Stimulated activated CD4-positive, alpha-beta T cell treated with anti-CD3 and anti-CD28 coated beads, TNF-alpha, amount 100 ng/mL, for 48 hours (primary cell): ENCODE data around the gene EVL.

Experiments used
- DNase-seq, 3 donors: peaks; one replicate each; pipeline ENCODE4 v3.0.0-alpha.2; 2020; ENCODE audit warnings: low read depth in 3 of 3

The EVL gene

DNA sequence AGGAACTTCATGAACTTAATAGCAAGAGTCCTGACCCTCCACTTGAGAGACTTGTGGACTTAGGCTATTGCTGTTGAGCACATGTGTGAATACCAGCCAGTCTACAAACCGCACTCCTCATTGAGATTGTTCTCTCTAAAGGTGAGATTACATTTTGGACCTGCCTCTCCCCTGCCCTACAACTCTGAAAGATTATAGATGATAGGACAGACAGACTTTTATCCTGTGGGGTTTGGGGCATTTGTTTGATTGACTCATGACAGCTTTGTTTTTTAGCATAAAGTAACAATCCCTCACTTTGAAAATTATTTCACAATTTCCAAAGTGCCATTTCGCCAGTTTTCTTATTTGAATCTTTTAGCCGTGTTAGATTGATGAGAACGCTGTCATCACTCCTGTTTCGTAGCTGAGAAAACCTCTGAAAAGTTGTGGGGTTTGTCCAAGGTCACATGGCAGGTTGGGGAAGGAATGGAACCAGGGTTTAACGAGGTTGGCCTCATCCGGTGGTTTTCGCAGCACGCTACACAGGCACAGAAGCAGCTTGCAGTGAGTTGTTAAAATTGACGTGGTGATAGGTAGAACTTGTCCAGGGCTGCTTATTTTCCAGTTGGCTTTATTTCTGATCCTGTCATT is 836 bp downstream of the EVL start:
- peak in 2 of 3 donors; percentile 65 to 78 for DNase-seq

DNA sequence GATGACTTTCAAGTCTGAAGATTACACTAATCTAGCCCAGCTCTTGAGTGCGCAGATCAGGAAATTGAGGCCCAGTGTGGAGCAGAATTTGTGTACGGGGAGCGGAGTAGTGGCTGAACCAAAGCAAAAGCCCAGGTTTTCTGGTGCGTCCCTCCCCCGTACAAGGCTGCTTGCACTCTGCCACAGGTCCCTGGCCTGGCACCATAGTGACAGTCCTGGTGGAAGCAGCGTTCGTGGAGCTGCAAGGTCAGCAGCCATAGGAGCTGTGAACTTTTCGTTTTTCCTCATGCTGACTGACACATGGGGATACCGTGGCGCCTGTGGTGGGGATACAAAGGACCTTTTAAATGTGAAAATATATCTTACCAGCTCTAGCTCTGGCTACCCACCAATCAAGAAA is 1.7 kb downstream of the EVL start:
- DNase-seq = no peak

GRCh38 chr14:100067481-100067880 is 2.3 kb downstream of the EVL start:
- no peak for DNase-seq

- peak; percentile 77 to 92 (median 79) for DNase-seq
Measured at GRCh38 chr14:100067971-100068959, 3.0 kb downstream of the EVL start.

- DNase-seq = no peak
Measured at GRCh38 chr14:100069161-100069800, 4.1 kb downstream of the EVL start.

GRCh38 chr14:100070310-100070709 is 5.1 kb downstream of the EVL start:
- no peak for DNase-seq

GRCh38 chr14:100071545-100071944 is 6.3 kb downstream of the EVL start:
- DNase-seq = no peak

DNA sequence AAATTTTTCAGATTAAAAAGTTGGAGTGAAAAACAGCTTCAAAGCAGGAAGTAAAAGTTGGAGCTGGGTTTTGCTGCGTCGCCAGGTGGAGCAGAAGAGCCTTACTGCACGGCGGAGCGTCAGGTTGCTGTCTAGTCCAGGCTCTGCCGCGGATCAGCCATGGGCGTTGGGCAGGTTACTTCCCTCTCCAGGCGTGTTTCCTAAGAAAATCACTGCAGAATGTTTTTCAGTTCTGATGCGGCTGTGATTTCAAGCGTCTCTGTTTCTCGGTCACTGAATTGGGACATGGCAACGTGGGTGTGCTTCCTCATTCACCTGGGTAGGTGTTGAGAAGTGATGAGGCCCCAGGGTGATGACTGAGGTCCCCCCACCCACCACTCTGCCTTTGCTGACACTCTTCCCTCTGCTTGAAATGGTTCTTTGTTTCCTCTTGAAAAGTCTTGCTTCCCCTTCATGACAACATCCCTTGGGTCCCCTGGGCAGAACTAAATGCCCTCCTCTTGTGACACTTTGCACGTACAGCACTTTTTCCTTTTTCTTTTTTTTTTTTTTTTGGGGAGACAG is 7.6 kb downstream of the EVL start:
- DNase-seq = no peak

DNA sequence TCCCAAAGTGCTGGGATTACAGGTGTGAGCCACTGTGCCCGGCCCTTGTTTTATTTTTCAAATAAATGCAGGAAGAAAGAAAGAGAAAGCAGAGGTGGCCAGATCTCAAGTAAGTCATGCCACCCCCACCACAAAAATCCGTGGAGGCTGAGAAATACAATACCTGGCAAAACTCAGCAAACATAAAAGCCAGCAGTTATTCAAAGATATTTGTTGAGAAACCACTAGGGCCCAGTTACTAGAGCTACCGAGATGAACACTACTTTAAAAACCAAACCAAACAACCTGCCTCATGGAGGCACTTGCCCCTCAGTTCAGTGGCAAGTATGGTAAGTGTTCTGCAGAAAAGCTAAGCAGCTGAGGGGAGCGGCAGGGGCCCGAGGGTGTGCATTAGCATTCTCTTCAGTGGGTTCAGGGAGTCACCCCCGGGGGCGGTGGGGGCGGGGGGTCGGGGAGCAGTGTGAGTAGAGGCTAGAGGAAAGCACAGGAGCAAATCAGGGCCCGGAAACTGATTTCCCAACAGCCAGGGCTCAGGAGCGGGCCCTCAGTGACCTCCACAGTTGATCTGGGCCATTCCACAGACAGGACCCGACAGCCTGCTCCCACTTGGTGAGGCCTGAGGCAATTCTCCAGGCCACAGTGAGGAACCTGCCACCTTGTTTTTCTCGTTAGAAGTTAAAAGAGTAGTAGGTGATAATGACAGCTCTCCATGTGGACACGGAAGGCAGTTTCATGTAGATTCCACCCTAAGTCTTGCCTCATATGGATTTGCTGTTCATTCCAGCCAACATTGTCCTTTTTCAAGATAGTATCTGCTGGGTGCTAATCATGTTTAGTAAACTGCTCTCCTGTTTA is 8.6 kb downstream of the EVL start:
- DNase-seq = no peak

- DNase-seq = no peak
Measured at GRCh38 chr14:100074431-100075100, 9.3 kb downstream of the EVL start.

GRCh38 chr14:100075681-100076080 is 10.5 kb downstream of the EVL start:
- DNase-seq = no peak

DNA sequence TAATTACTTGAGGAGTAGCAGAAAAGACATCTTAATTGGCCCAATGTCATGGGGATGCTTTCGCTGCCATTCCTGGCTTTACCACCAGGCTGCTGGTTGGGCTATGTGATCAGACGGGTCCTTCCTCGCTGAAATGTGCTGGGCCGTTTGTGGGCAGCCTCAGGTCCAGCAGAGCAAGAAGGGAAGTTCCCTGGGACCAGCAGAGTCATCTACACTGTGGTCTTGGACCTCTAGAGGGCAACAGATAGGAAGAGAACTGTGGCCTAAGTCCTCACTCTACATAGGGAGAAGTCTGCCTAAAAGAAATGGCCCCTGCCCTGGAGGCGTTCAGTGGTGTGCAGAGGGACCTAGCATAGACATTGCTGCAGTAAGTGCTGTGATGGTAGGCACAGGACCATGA is 10.9 kb downstream of the EVL start:
- DNase-seq = no peak

GRCh38 chr14:100076606-100077005 is 11.4 kb downstream of the EVL start:
- DNase-seq = no peak

DNA sequence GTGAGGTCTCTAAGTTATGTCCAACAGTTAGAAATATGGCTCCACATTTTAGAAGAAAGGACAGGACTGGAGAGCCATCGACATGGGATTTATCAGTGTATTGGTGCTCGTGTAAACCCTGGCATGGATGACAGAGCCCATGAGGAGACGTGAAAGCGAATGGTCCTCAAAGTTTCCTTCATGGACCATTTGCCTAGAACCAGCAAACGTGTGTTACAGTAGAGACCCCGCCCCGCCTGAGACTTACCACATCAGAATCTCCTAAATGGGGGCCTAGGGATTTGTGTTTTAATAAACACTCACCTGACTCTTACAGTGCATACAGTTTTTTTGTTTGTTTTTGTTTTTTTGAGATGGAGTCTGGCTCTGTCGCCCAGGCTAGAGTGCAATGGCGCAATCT is 12.2 kb downstream of the EVL start:
- DNase-seq = no peak

DNA sequence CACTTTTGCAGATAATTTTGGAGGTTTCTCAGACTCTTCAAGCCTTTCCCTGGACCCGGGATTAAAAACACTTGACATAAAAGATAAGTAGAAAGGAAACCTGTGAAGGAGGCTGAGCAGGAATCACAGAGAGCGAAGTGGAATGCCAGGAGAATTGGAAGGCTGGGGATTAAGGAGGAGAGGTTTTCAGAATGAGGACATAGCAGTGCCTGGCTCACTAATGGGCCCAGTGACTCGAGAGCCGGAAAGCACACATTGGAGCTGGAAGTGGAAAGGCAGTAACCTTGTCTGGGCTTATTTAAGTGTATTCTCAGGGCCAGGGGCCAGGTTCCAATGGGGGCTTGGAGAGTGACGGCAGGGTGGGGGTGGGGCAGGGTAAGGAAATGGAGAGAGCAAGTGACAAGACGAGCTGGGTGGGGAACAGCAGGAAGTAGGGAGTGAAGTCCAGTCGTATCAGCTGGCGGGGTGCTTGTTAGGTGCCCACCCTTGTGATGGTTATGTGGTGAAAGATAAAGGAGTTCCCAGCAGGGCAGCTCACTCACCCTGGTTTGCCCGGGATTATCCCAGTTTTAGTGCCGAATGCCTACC is 13.1 kb downstream of the EVL start:
- DNase-seq = no peak

- no peak for DNase-seq
Measured at GRCh38 chr14:100078997-100079725, 13.9 kb downstream of the EVL start.

DNA sequence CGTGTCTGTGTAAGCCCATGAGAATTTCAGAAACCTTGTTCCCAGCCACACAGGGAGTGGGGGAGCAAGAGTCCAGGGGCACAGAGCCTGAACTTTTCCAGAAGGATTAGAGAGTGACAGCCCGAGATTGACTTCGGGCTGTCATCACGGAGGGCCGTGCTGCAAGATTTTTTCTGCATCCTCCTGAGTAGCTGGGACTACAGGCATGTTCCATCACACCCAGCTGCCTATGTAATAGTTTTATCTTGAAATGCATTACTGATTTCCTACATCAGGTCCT is 14.4 kb downstream of the EVL start:
- DNase-seq = no peak

DNA sequence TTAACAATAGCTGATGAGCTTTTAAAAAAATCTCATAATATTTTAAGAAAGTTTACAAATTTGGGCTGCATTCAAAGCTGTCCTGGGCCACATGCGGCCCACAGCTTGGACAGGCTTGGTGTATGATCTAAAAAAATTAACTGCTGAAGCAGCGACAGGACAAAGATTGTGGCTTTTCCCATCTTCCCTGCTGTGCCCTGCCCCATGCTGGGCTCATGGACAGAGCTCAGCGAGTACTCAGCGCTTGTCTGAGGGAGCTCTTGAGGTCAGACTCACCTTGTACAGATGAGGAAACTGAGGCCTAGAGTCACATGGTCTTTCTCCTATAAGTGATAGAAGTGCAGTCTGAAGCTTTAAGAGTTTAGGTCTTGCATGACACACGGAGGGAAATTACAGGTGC is 15.0 kb downstream of the EVL start:
- DNase-seq = no peak

GRCh38 chr14:100081997-100082625 is 16.9 kb downstream of the EVL start:
- no peak for DNase-seq
